Ovary (tissue), 9 donors: ENCODE results near the gene ZC3H10. TPM values are rescaled to one million over a fixed set of nuclear protein-coding genes. Genes with fewer than 3 reads are reported as not detected.

Experiments
- DNase-seq, 5 donors: peaks; one replicate each; pipeline ENCODE4 v3.0.0-alpha.2; 2019 to 2020
- H3K27ac ChIP-seq, 2 donors: fragments of 200-600 bp; one replicate each; pipeline versions ENCODE4 v1.5.1 to v1.8.0; 2019 to 2022
- H3K27me3 ChIP-seq: fragments of 200-600 bp; one replicate; pipeline ENCODE4 v1.8.0; 2022
- H3K36me3 ChIP-seq: fragments of 200-600 bp; sonication (generic); one replicate; pipeline ENCODE4 v1.5.1; 2019
- H3K4me1 ChIP-seq: one replicate; pipeline ENCODE4 v1.8.1; 2013; ENCODE audit warnings: mild to moderate bottlenecking, moderate library complexity; ENCODE audit not compliant: insufficient read depth
- H3K4me3 ChIP-seq: fragments of 200-600 bp; sonication (generic); one replicate; pipeline ENCODE4 v1.5.1; 2017
- H3K9me3 ChIP-seq, 2 donors: fragments of 200-600 bp in 1 of 2; sonication (generic) in 1 of 2; one replicate each; pipeline versions ENCODE4 v1.5.1 to v1.8.1; 2013 to 2019; ENCODE audit warnings: mild to moderate bottlenecking in 1 of 2, moderate library complexity in 1 of 2
- EP300 ChIP-seq: sonication (generic); formaldehyde crosslinking; IDR thresholded peaks from one replicate; pipeline ENCODE4 v1.6.1; 2017; ENCODE audit warnings: antibody characterized with exemption
- POLR2A ChIP-seq: fragments of 450-650 bp; IDR thresholded peaks from one replicate; pipeline ENCODE4 v1.6.1; 2017; ENCODE audit warnings: antibody characterized with exemption, mild to moderate bottlenecking, moderate library complexity
- WGBS, 3 donors: extraction: QIAGEN DNeasy Blood & Tissue Kit in 1 of 3; methylation state at CpG; one replicate each; pipeline versions ENCODE4 v1.1.5 to v1.1.7; 2013 to 2017; 5-methylcytosine and 5-hydroxymethylcytosine counted together
- intact Hi-C, 4 donors: fragments of 100-400 bp; cut with DNase I; formaldehyde crosslinking; loops; one replicate each; pipeline versions ENCODE4 v1.11.0 to v1.15.1; 2022 to 2023
- polyA plus RNA-seq, 2 donors: library from polyadenylated mRNA; stranded (reverse); fragments of 200-250 nt in 1 of 2; fragments of 350-450 nt in 1 of 2; fragmentation: Illumina TruSeq in 1 of 2; extraction: RNeasy Lipid Tissue Mini Kit (QIAGEN cat#74804) in 1 of 2; gene quantifications; one replicate each; pipeline ENCODE4 v1.2.3, GENCODE V29; 2013 to 2014
- total RNA-seq, 7 donors: library from RNA; depleted of rRNA in 2 of 7; stranded (reverse); fragments of >200 nt in 2 of 7; fragmentation: NEBNext Ultra II Directional in 3 of 7; extraction: Animal tissue kit (Norgen Biotek cat#: 25700) in 3 of 7; gene quantifications; one replicate each; pipeline versions ENCODE4 v1.1.0 to v1.2.4, GENCODE V29; 2016 to 2023
- TF ChIP-seq, protein P1 (sequence below), 3 donors: fragments of 450-650 bp in 2 of 3; fragments of 200-600 bp in 1 of 3; IDR thresholded peaks; one replicate each; pipeline versions ENCODE4 v1.5.1 to v1.8.0; 2016 to 2022; ENCODE audit warnings: antibody characterized with exemption in 3 of 3, mild to moderate bottlenecking in 1 of 3
- donor health status: DM: no; HTN: no; CAD: no; lungs with moderate emphysema.
- donor health status: DM: no; HTN: no; CAD: no.
- donor health status: Bipolar disorder and iron deficiency.
- donor health status: DM: yes; HTN: yes; CAD: no.
- donor health status: DM: no; HTN: no; CAD: no.
- donor health status: DM: yes; HTN: yes; CAD: no.

ZC3H10 gene
- total and polyA plus RNA-seq, 9 donors: 1.8 to 14.7 (median 9.0) TPM

DNA sequence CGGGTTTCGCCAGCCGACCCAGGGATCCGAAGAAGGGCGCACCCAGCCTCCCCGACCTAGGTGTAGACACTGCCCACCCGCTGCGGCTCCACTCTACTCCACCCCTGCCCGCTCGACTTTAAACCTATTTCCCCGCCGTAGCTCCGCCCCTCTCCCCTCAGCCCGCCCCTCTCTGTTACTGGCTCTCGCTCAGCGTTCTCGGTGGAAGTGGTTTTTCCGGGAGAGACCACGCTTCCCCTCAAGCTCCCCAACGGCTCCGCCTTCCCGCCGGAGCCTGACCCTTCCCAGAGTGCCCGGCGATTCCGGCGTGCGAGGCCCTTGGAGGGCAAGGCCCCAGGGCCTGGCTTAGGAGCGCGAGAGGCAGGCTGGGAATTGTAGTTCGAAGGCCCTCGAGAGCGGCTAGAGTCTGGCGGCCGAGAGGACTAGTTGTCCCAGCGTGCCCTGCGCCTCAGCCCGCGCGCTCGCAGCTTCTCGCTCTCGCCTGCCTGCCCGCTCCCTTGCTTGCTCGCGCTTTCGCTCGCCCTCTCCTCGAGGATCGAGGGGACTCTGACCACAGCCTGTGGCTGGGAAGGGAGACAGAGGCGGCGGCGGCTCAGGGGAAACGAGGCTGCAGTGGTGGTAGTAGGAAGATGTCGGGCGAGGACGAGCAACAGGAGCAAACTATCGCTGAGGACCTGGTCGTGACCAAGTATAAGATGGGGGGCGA, 13.8 kb upstream of the ZC3H10 start, which contains the start of gene PA2G4:
Gene PA2G4 (plus strand): TSS at position 451 of the 706 bp plus-strand sequence. CDS start 179 bp downstream, at position 630.
- Histone ChIP-seq H3K4me3 (peak within 1 kb of the TSS; percentile 94), H3K27me3 (no peaks in the 10 kb centered on the region), H3K36me3 (no peaks in the 10 kb centered on the region), H3K4me1 (peaks cover 4% of the 10 kb centered on the region), H3K27ac (peak within 1 kb of the TSS; percentile 39 to 76), H3K9me3 (no peaks in the 10 kb centered on the region)
- intact Hi-C loops: no loop called here
- 0 to 1% (median 0%) methylated on average over 60 of the region's 60 CpGs for WGBS, 3 donors
- TF ChIP-seq EP300 (peak; percentile 76), POLR2A (peak; percentile 82)
- TF ChIP-seq, protein P1, sequence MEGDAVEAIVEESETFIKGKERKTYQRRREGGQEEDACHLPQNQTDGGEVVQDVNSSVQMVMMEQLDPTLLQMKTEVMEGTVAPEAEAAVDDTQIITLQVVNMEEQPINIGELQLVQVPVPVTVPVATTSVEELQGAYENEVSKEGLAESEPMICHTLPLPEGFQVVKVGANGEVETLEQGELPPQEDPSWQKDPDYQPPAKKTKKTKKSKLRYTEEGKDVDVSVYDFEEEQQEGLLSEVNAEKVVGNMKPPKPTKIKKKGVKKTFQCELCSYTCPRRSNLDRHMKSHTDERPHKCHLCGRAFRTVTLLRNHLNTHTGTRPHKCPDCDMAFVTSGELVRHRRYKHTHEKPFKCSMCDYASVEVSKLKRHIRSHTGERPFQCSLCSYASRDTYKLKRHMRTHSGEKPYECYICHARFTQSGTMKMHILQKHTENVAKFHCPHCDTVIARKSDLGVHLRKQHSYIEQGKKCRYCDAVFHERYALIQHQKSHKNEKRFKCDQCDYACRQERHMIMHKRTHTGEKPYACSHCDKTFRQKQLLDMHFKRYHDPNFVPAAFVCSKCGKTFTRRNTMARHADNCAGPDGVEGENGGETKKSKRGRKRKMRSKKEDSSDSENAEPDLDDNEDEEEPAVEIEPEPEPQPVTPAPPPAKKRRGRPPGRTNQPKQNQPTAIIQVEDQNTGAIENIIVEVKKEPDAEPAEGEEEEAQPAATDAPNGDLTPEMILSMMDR (IDR thresholded peaks at IDR 0.05): no peak
- DNase-seq: peak; percentile 96 to 98 (median 97)

DNA sequence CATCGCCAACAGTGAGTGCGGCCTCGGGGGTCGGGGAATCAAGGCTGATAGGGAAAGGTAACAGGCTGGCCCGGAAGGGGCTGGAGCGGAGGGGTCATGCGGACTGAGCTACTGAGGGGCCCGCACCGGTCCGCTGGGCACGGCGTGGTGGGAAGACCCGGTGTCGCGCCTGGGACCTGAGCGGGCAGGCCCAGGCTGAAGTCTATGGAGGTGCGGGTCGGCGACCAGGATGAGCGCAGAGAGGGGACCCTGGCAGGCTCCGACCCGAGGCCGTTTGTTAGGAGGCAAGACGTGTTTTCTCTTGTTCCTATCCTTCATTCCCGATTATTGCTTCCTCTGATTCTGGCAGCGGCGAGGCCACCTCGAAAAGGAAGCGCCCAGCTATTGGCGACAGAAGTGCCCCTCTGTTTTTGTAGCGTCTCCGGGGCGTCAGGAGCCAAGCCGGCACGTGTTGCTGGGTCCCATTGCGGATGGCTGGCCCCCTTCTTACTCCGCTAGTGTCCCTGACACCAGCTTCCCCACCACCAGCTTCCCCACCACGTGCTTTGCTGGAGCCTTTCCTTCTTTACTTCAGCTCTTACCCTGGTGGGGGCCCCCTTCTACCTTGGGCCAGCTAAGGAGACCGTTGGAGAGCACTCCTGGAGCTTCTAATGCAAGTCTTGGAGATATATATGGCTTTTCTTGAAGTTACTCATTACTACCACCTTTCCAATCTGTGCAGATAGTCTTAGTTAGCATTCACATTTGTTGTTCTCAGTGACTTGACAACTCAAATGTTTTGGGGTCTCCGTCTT, 13.1 kb upstream of the ZC3H10 start:
- no peaks in the 10 kb centered on the region for H3K36me3 ChIP-seq
- peak overlapping the region; percentile 39 to 76 for H3K27ac ChIP-seq
- H3K4me3 ChIP-seq: peak overlapping the region; percentile 94
- DNase-seq: peak in 1 of 5 donors; percentile 38
- H3K4me1 ChIP-seq: peaks cover 4% of the 10 kb centered on the region
- no peaks in the 10 kb centered on the region for H3K9me3 ChIP-seq
- TF ChIP-seq POLR2A (no peak), EP300 (no peak)
- TF ChIP-seq, protein P1 (IDR thresholded peaks at IDR 0.05): no peak
- WGBS, 3 donors: 0 to 1% (median 0%) methylated on average over 40 of the region's 40 CpGs
- intact Hi-C loops: no loop called here
- no peaks in the 10 kb centered on the region for H3K27me3 ChIP-seq

DNA sequence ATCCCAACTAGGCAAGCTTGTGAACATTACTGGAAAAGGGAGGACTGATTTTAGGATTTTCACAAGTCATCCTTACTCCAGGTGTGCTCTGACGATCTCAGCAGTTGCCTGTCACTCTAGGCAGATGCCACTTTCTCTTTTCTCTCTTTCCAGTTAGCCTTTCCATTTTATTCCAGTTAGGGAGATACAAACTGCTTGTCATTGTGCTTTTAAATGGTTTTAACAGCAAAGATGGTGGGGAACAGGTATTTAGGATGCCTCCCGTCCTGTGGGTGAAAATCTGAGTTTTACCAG, 12.5 kb upstream of the ZC3H10 start:
- no peak for DNase-seq

DNA sequence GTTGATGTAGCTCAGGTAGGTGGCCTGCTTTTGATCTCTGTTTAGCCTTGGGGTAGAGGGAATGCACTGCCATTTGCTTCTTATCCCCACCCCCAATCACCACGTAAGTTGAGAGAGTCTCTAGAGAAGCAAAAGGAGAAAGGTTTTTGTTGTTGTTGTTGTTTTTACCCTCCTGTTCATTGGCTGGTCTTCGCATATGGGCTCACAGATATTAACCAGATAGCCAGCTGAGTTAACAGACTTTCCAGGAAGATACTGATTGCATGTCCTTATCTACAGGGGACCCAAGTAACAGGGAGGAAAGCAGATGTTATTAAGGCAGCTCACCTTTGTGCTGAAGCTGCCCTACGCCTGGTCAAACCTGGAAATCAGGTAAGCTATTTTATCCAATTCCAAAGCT, 10.8 kb upstream of the ZC3H10 start:
- intact Hi-C loops: no loop called here
- peaks cover 4% of the 10 kb centered on the region for H3K4me1 ChIP-seq
- WGBS, 3 donors: 91 to 97% (median 91%) methylated on average over 3 of the region's 3 CpGs
- no peak for DNase-seq
- TF ChIP-seq EP300: no peak
- TF ChIP-seq, protein P1 (IDR thresholded peaks at IDR 0.05): no peak
- no peak for TF ChIP-seq POLR2A
- H3K27me3 ChIP-seq: no peaks in the 10 kb centered on the region
- no peaks in the 10 kb centered on the region for H3K36me3 ChIP-seq
- no peak overlapping the region for H3K27ac ChIP-seq
- H3K9me3 ChIP-seq: no peaks in the 10 kb centered on the region
- no peak overlapping the region for H3K4me3 ChIP-seq

More for the DNA sequence above, 12.5 kb upstream of the ZC3H10 start:
- Histone ChIP-seq H3K27me3 (no peaks in the 10 kb centered on the region), H3K4me1 (peaks cover 4% of the 10 kb centered on the region), H3K27ac (no peak overlapping the region), H3K36me3 (no peaks in the 10 kb centered on the region), H3K4me3 (peak overlapping the region; percentile 94), H3K9me3 (no peaks in the 10 kb centered on the region)
- 22 to 28% (median 23%) methylated on average over 2 of the region's 2 CpGs for WGBS, 3 donors
- intact Hi-C loops: no loop called here
- no peak for TF ChIP-seq POLR2A
- TF ChIP-seq, protein P1 (IDR thresholded peaks at IDR 0.05): no peak
